ENCODE results near the gene GNA12. TPM values are rescaled to one million over a fixed set of nuclear protein-coding genes. Genes with fewer than 3 reads are reported as not detected.

The GNA12 gene
- total RNA-seq, 1 experiment from 2014 or later, result 63.8 TPM

GRCh38 chr7:2813350-2814185 is 30.5 kb downstream of the GNA12 start:
- ChIA-PET CTCF (interaction anchor here (0.7 to 0.8 kb wide), 2 partner anchors 17 to 19 kb away, joined by 3 read pairs; no protein-coding TSS in a partner anchor), POLR2A (interaction anchor here (0.7 kb wide), 1 partner anchor 264 kb away, joined by 8 read pairs; no protein-coding TSS in a partner anchor)
- H3K27me3 ChIP-seq (replicated peaks; ENCODE audit: control insufficient read depth, insufficient read depth, low read length), result no peaks in the 10 kb centered on the region
- H3K4me3 ChIP-seq (ENCODE audit: low read depth, low read length), result no peak overlapping the region
- Mint-ChIP-seq H3K4me1 (ENCODE audit: low read depth, unreplicated experiment) (peaks cover 45% of the 10 kb centered on the region), H3K36me3 (ENCODE audit: insufficient read depth, unreplicated experiment) (peaks cover 22% of the 10 kb centered on the region), H3K27ac (ENCODE audit: unreplicated experiment) (no peak overlapping the region), H3K4me3 (ENCODE audit: unreplicated experiment) (no peak overlapping the region), H3K9me3 (ENCODE audit: unreplicated experiment) (no peaks in the 10 kb centered on the region), H3K27me3 (ENCODE audit: insufficient read depth, unreplicated experiment) (no peaks in the 10 kb centered on the region)
- peaks cover 30% of the 10 kb centered on the region for H3K4me1 ChIP-seq
- intact Hi-C loops (cut with micrococcal nuclease; ENCODE audit: unreplicated experiment), result no loop called here
- DNase-seq, result no peak
- no peaks in the 10 kb centered on the region; the same call in 1 of the 2 replicates for H3K36me3 ChIP-seq (ENCODE audit: control insufficient read depth, insufficient read depth, low read length)
- BruUV-seq (replicated peaks), result no TSS peak
- no peaks in the 10 kb centered on the region for H3K9me3 ChIP-seq
- no peak for TF ChIP-seq CTCF (IDR thresholded peaks at IDR 0.05; ENCODE audit: insufficient read depth in 1 of 2, low read depth in 1 of 2, low read length in 1 of 2, severe bottlenecking in 1 of 2, unreplicated experiment in 1 of 2)

GRCh38 chr7:2812831-2813230 is 31.3 kb downstream of the GNA12 start:
- POLR2A ChIA-PET, result no interaction called here
- intact Hi-C loops (cut with micrococcal nuclease; ENCODE audit: unreplicated experiment), result no loop called here
- H3K4me3 Mint-ChIP-seq (ENCODE audit: unreplicated experiment), result no peak overlapping the region
- no peak for DNase-seq
- Histone ChIP-seq H3K9me3 (no peaks in the 10 kb centered on the region), H3K4me3 (ENCODE audit: low read depth, low read length) (no peak overlapping the region), H3K27me3 (replicated peaks; ENCODE audit: control insufficient read depth, insufficient read depth, low read length) (no peaks in the 10 kb centered on the region), H3K4me1 (peaks cover 28% of the 10 kb centered on the region), H3K36me3 (ENCODE audit: control insufficient read depth, insufficient read depth, low read length) (no peaks in the 10 kb centered on the region; the same call in 1 of the 2 replicates)
- peaks cover 22% of the 10 kb centered on the region for H3K36me3 Mint-ChIP-seq (ENCODE audit: insufficient read depth, unreplicated experiment)
- BruUV-seq (replicated peaks), result no TSS peak
- H3K27ac Mint-ChIP-seq (ENCODE audit: unreplicated experiment), result no peak overlapping the region
- H3K9me3 Mint-ChIP-seq (ENCODE audit: unreplicated experiment), result no peaks in the 10 kb centered on the region
- CTCF ChIA-PET, result interaction anchor here (0.8 kb wide), 1 partner anchor 18 kb away, joined by 3 read pairs; no protein-coding TSS in a partner anchor
- peaks cover 50% of the 10 kb centered on the region for H3K4me1 Mint-ChIP-seq (ENCODE audit: low read depth, unreplicated experiment)
- no peak for TF ChIP-seq CTCF (IDR thresholded peaks at IDR 0.05; ENCODE audit: insufficient read depth in 1 of 2, low read depth in 1 of 2, low read length in 1 of 2, severe bottlenecking in 1 of 2, unreplicated experiment in 1 of 2)
- no peaks in the 10 kb centered on the region for H3K27me3 Mint-ChIP-seq (ENCODE audit: insufficient read depth, unreplicated experiment)

GRCh38 chr7:2812114-2812487 is 32.0 kb downstream of the GNA12 start:
- BruUV-seq (replicated peaks), result no TSS peak
- H3K4me1 Mint-ChIP-seq (ENCODE audit: low read depth, unreplicated experiment), result peaks cover 43% of the 10 kb centered on the region

More at GRCh38 chr7:2812114-2812487, 32.0 kb downstream of the GNA12 start:
- Histone ChIP-seq H3K4me1 (peaks cover 24% of the 10 kb centered on the region), H3K36me3 (ENCODE audit: control insufficient read depth, insufficient read depth, low read length) (no peaks in the 10 kb centered on the region; the same call in 1 of the 2 replicates), H3K4me3 (ENCODE audit: low read depth, low read length) (no peak overlapping the region), H3K27me3 (replicated peaks; ENCODE audit: control insufficient read depth, insufficient read depth, low read length) (no peaks in the 10 kb centered on the region), H3K9me3 (no peaks in the 10 kb centered on the region)
- H3K36me3 Mint-ChIP-seq (ENCODE audit: insufficient read depth, unreplicated experiment), result peaks cover 22% of the 10 kb centered on the region
- no peak for TF ChIP-seq CTCF (IDR thresholded peaks at IDR 0.05; ENCODE audit: insufficient read depth in 1 of 2, low read depth in 1 of 2, low read length in 1 of 2, severe bottlenecking in 1 of 2, unreplicated experiment in 1 of 2)
- DNase-seq, result no peak
- no peak overlapping the region for H3K27ac Mint-ChIP-seq (ENCODE audit: unreplicated experiment)
- ChIA-PET POLR2A (no interaction called here), CTCF (no interaction called here)
- no peaks in the 10 kb centered on the region for H3K27me3 Mint-ChIP-seq (ENCODE audit: insufficient read depth, unreplicated experiment)
- H3K9me3 Mint-ChIP-seq (ENCODE audit: unreplicated experiment), result no peaks in the 10 kb centered on the region
- intact Hi-C loops (cut with micrococcal nuclease; ENCODE audit: unreplicated experiment), result no loop called here
- no peak overlapping the region for H3K4me3 Mint-ChIP-seq (ENCODE audit: unreplicated experiment)
